Measurements from ENCODE around the gene PCDHA8.
"Not testable (repeated sequence)": the region's sequence is repeated elsewhere in the genome, so short reads cannot be mapped to it uniquely, and the experiment has no call there.

Gene PCDHA8

GRCh38 chr5:140840978-140841962 is at the start of gene PCDHA8:
PCDHA8 (plus strand) TSS chr5:140841187; CDS start chr5:140841322, 135 bp downstream.
- H3K4me3 ChIP-seq: no peak within 1 kb of the TSS
- no peak within 1 kb of the TSS for H3K27ac ChIP-seq

GRCh38 chr5:140794595-140795258 is 46.3 kb upstream of the PCDHA8 start, which contains the start of gene PCDHA2:
PCDHA2 (plus strand) TSS chr5:140794852.
- no peak within 1 kb of the TSS for H3K4me3 ChIP-seq
- no peak within 1 kb of the TSS for H3K27ac ChIP-seq

GRCh38 chr5:140795259-140795641 is 45.7 kb upstream of the PCDHA8 start:
- no peak overlapping the region for H3K4me3 ChIP-seq
- H3K27ac ChIP-seq: no peak overlapping the region

GRCh38 chr5:140796072-140796717 is 44.8 kb upstream of the PCDHA8 start:
- H3K27ac ChIP-seq, H3K4me3 ChIP-seq: not testable (repeated sequence)

GRCh38 chr5:140796718-140797095 is 44.3 kb upstream of the PCDHA8 start:
- H3K27ac ChIP-seq: no peak overlapping the region
- no peak overlapping the region for H3K4me3 ChIP-seq

GRCh38 chr5:140800816-140801493 is 40.0 kb upstream of the PCDHA8 start, which contains the start of gene PCDHA3:
PCDHA3 (plus strand) TSS chr5:140801057.
- H3K4me3 ChIP-seq: peak within 1 kb of the TSS in 1 of 7 experiments; percentile 12
- H3K27ac ChIP-seq: no peak within 1 kb of the TSS

- Histone ChIP-seq H3K4me3 (peak overlapping the region in 1 of 7 experiments; percentile 12), H3K27ac (no peak overlapping the region)
Observed at GRCh38 chr5:140801494-140801841, 39.5 kb upstream of the PCDHA8 start.

GRCh38 chr5:140802381-140802780 is 38.6 kb upstream of the PCDHA8 start:
- H3K27ac ChIP-seq, H3K4me3 ChIP-seq: not testable (repeated sequence)

GRCh38 chr5:140802781-140803271 is 38.2 kb upstream of the PCDHA8 start:
- Histone ChIP-seq H3K27ac (no peak overlapping the region), H3K4me3 (no peak overlapping the region)

- no peak within 1 kb of the TSS for H3K27ac ChIP-seq
- H3K4me3 ChIP-seq: peak within 1 kb of the TSS in 6 of 7 experiments; percentile 9 to 28 (median 10)
Observed at GRCh38 chr5:140806834-140807775, 33.9 kb upstream of the PCDHA8 start, which contains the start of gene PCDHA4. PCDHA4 (plus strand) TSS chr5:140807068.

- H3K27ac ChIP-seq: not testable (repeated sequence)
Observed at GRCh38 chr5:140808241-140808888, 32.6 kb upstream of the PCDHA8 start.

GRCh38 chr5:140808889-140809291 is 32.1 kb upstream of the PCDHA8 start:
- H3K4me3 ChIP-seq: no peak overlapping the region
- H3K27ac ChIP-seq: no peak overlapping the region

More at GRCh38 chr5:140808241-140808888, 32.6 kb upstream of the PCDHA8 start:
- not testable (repeated sequence) for H3K4me3 ChIP-seq

GRCh38 chr5:140821375-140822280 is 19.4 kb upstream of the PCDHA8 start, which contains the start of gene PCDHA5:
PCDHA5 (plus strand) TSS chr5:140821613.
- H3K27ac ChIP-seq: no peak within 1 kb of the TSS
- peak within 1 kb of the TSS in 1 of 7 experiments; percentile 12 for H3K4me3 ChIP-seq

GRCh38 chr5:140822281-140822629 is 18.7 kb upstream of the PCDHA8 start:
- Histone ChIP-seq H3K4me3 (no peak overlapping the region), H3K27ac (no peak overlapping the region)

- not testable (repeated sequence) for H3K4me3 ChIP-seq
Observed at GRCh38 chr5:140822969-140823368, 18.0 kb upstream of the PCDHA8 start.

GRCh38 chr5:140823475-140823874 is 17.5 kb upstream of the PCDHA8 start:
- Histone ChIP-seq H3K4me3 (no peak overlapping the region), H3K27ac (no peak overlapping the region)

More at GRCh38 chr5:140822969-140823368, 18.0 kb upstream of the PCDHA8 start:
- not testable (repeated sequence) for H3K27ac ChIP-seq
